OCI-LY7 (cell line): ENCODE results near the gene MRPL50. TPM values are rescaled to one million over a fixed set of nuclear protein-coding genes. Genes with fewer than 3 reads are reported as not detected.

Experiments
- BruUV-seq: library from RNA; stranded (reverse); fragments of 400-500 nt; replicated peaks from 2 replicates; lab custom pipeline; 2021; lab: Mats Ljungman, UMichigan
- CTCF ChIA-PET: fragments of 300-600 bp; sonication (Branson Sonifier 250); formaldehyde crosslinking; loops from one replicate; lab custom pipeline; 2022; ENCODE audit warnings: antibody characterized with exemption; ENCODE audit not compliant: unreplicated experiment; lab: Charles Lee
- POLR2A ChIA-PET: fragments of 300-600 bp; sonication (Branson Sonifier 250); formaldehyde crosslinking; loops from one replicate; lab custom pipeline; 2022; ENCODE audit warnings: antibody characterized with exemption; lab: Charles Lee
- DNase-seq: peaks from one replicate; pipeline ENCODE4 v3.0.0-alpha.2; 2015; ENCODE audit warnings: low spot score
- H2AFZ ChIP-seq: fragments of 200-600 bp; sonication (generic), shearing (Covaris generic); 2 replicates; pipeline ENCODE4 v1.6.1; 2014; ENCODE audit warnings: mild to moderate bottlenecking, antibody characterized with exemption, low read length, moderate library complexity
- H3K27ac ChIP-seq: fragments of 200-600 bp; sonication (generic); 2 replicates; pipeline ENCODE4 v1.5.1; 2014; ENCODE audit warnings: mixed run types, low read depth, mild to moderate bottlenecking, moderate library complexity, low read length, inconsistent platforms; ENCODE audit not compliant: poor library complexity, severe bottlenecking
- H3K36me3 ChIP-seq: fragments of 200-600 bp; sonication (generic); 2 replicates; pipeline ENCODE4 v1.6.1; 2014; ENCODE audit warnings: mild to moderate bottlenecking, antibody characterized with exemption, low read length, moderate library complexity, mixed read lengths; ENCODE audit not compliant: insufficient read depth
- H3K4me1 ChIP-seq: fragments of 200-600 bp; sonication (generic); 2 replicates; pipeline ENCODE4 v1.5.1; 2014; ENCODE audit warnings: mild to moderate bottlenecking, low read length; ENCODE audit not compliant: insufficient read depth, poor library complexity, severe bottlenecking
- H3K4me2 ChIP-seq: fragments of 200-600 bp; sonication (generic); 2 replicates; pipeline ENCODE4 v1.6.1; 2014; ENCODE audit warnings: mild to moderate bottlenecking, low read length
- H3K4me3 ChIP-seq: fragments of 200-600 bp; sonication (generic); 2 replicates; pipeline ENCODE4 v1.5.1; 2014; ENCODE audit warnings: mild to moderate bottlenecking, low read depth, low read length; ENCODE audit not compliant: poor library complexity, severe bottlenecking
- H3K79me2 ChIP-seq: fragments of 200-600 bp; sonication (generic); 2 replicates; pipeline ENCODE4 v1.6.1; 2016; ENCODE audit warnings: low read depth, mild to moderate bottlenecking, low read length, moderate library complexity, mixed read lengths; ENCODE audit not compliant: insufficient read depth
- H3K9me2 ChIP-seq: fragments of 200-600 bp; sonication (generic); 2 replicates; pipeline ENCODE4 v1.6.1; 2016; ENCODE audit warnings: mild to moderate bottlenecking, low read length, mixed read lengths; ENCODE audit not compliant: insufficient read depth
- H3K9me3 ChIP-seq: fragments of 200-600 bp; sonication (generic); 2 replicates; pipeline ENCODE4 v1.6.1; 2014; ENCODE audit warnings: mild to moderate bottlenecking, mixed run types, low read length, mixed read lengths
- H4K20me1 ChIP-seq: fragments of 200-600 bp; sonication (generic); 2 replicates; pipeline ENCODE4 v1.6.1; 2014; ENCODE audit warnings: mild to moderate bottlenecking, antibody characterized with exemption, low read length, moderate library complexity, mixed read lengths; ENCODE audit not compliant: insufficient read depth
- CTCF ChIP-seq: fragments of 200-600 bp; sonication (generic); conservative IDR thresholded peaks from 2 replicates; pipeline ENCODE4 v1.5.1; 2014; ENCODE audit warnings: mild to moderate bottlenecking, antibody characterized with exemption, low read length, moderate library complexity, mixed read lengths
- EZH2phosphoT487 ChIP-seq: fragments of 200-600 bp; sonication (generic); IDR thresholded peaks from 2 replicates; pipeline ENCODE4 v1.6.1; 2018; ENCODE audit warnings: low read depth, borderline replicate concordance, mild to moderate bottlenecking, mixed run types, antibody characterized with exemption, low read length, moderate library complexity, mixed read lengths
- intact Hi-C: fragments of 100-400 bp; cut with micrococcal nuclease; formaldehyde crosslinking; loops from one replicate; pipeline ENCODE4 v1.10.0; 2022; ENCODE audit not compliant: unreplicated experiment
- total RNA-seq, 2 experiments: library from RNA; depleted of rRNA in 1 of 2; stranded (reverse); fragments of >200 nt in 1 of 2; shearing (Covaris generic) in 1 of 2; gene quantifications; 2 replicates each; pipeline ENCODE4 v1.2.3, GENCODE V29; 2014 to 2022

Gene MRPL50
- total RNA-seq, 2 experiments from 2014 or later, result 12.8 to 18.5 TPM

GRCh38 chr9:101383361-101383760, 15.1 kb downstream of the MRPL50 start:
- DNase-seq, result no peak
- Histone ChIP-seq H2AFZ (no peak overlapping the region), H3K4me1 (no peaks in the 10 kb centered on the region), H3K79me2 (0 out of 2 replicates have a peak, but pooled peaks cover 5% of the 10 kb centered on the region), H3K4me3 (no peak overlapping the region), H4K20me1 (no peaks in the 10 kb centered on the region; the same call in 1 of the 2 replicates), H3K36me3 (peaks cover 25% of the 10 kb centered on the region), H3K9me2 (no peaks in the 10 kb centered on the region), H3K27ac (no peak overlapping the region), H3K9me3 (peaks cover 16% of the 10 kb centered on the region; the same call in 1 of the 2 replicates), H3K4me2 (no peak overlapping the region)
- TF ChIP-seq EZH2phosphoT487 (no peak), CTCF (no peak)
- intact Hi-C loops, result no loop called here
- CTCF ChIA-PET, result no interaction called here
- POLR2A ChIA-PET, result interaction anchor here (1.0 kb wide), 1 partner anchor 11 kb away, joined by 3 read pairs; no protein-coding TSS in a partner anchor
- BruUV-seq, result no TSS peak

- BruUV-seq, result no TSS peak
- Histone ChIP-seq H4K20me1 (no peaks in the 10 kb centered on the region), H3K9me2 (0 out of 2 replicates have a peak, but pooled peaks cover 4% of the 10 kb centered on the region), H3K79me2 (0 out of 2 replicates have a peak, but pooled peaks cover under 1% of the 10 kb centered on the region), H3K4me1 (no peaks in the 10 kb centered on the region), H3K27ac (no peak overlapping the region), H3K4me3 (no peak overlapping the region), H2AFZ (no peak overlapping the region), H3K36me3 (peaks cover 11% of the 10 kb centered on the region), H3K4me2 (no peak overlapping the region), H3K9me3 (peaks cover 10% of the 10 kb centered on the region; the same call in 1 of the 2 replicates)
- ChIA-PET CTCF (no interaction called here), POLR2A (no interaction called here)
- intact Hi-C loops, result no loop called here
- DNase-seq, result no peak
- TF ChIP-seq CTCF (no peak), EZH2phosphoT487 (no peak)
Measured at GRCh38 chr9:101381833-101382342, 16.5 kb downstream of the MRPL50 start.

GRCh38 chr9:101381118-101381517, 17.3 kb downstream of the MRPL50 start:
- Histone ChIP-seq H3K9me3 (0 out of 2 replicates have a peak, but pooled peaks cover 6% of the 10 kb centered on the region), H3K9me2 (0 out of 2 replicates have a peak, but pooled peaks cover 7% of the 10 kb centered on the region), H3K79me2 (no peaks in the 10 kb centered on the region), H3K4me3 (no peak overlapping the region), H4K20me1 (no peaks in the 10 kb centered on the region), H3K4me1 (no peaks in the 10 kb centered on the region), H3K36me3 (peaks cover 5% of the 10 kb centered on the region; the same call in 1 of the 2 replicates), H3K27ac (no peak overlapping the region), H2AFZ (no peak overlapping the region), H3K4me2 (no peak overlapping the region)
- CTCF ChIA-PET, result no interaction called here
- intact Hi-C loops, result no loop called here
- BruUV-seq, result no TSS peak
- POLR2A ChIA-PET, result interaction anchor here (0.5 kb wide), 1 partner anchor 958 kb away, joined by 4 read pairs; no protein-coding TSS in a partner anchor
- TF ChIP-seq EZH2phosphoT487, result no peak
- TF ChIP-seq CTCF, result no peak
- no peak for DNase-seq
